RCC 7860 (cell line): ENCODE results near the gene INAFM2.

Experiments used
- DNase-seq: peaks from one replicate; pipeline ENCODE4 v3.0.0-alpha.2; 2015; ENCODE audit warnings: low spot score
- FAIRE-seq: peaks from 2 replicates; lab custom pipeline; 2012; peaks lifted over from hg19 to GRCh38; lab: Jason Lieb, UNC

Gene INAFM2

GRCh38 chr15:40323239-40323952 is at the start of gene INAFM2:
INAFM2 (plus strand) TSS chr15:40323692; CDS start chr15:40324056, 364 bp downstream.
- DNase-seq (peak; percentile 77), FAIRE-seq (no peak)

GRCh38 chr15:40274350-40275274 is 48.9 kb upstream of the INAFM2 start:
- DNase-seq (peak; percentile 50), FAIRE-seq (no peak)

- DNase-seq (no peak), FAIRE-seq (no peak)
These were observed 48.0 kb upstream of the INAFM2 start for GRCh38 chr15:40275523-40275922.

- DNase-seq (no peak), FAIRE-seq (no peak)
These were observed 47.5 kb upstream of the INAFM2 start for GRCh38 chr15:40275954-40276353.

- no peak for FAIRE-seq
These were observed 46.6 kb upstream of the INAFM2 start for GRCh38 chr15:40276927-40277326.

GRCh38 chr15:40277471-40277870 is 46.0 kb upstream of the INAFM2 start:
- DNase-seq: no peak
- no peak for FAIRE-seq

More at GRCh38 chr15:40276927-40277326, 46.6 kb upstream of the INAFM2 start:
- no peak for DNase-seq

- FAIRE-seq (no peak), DNase-seq (no peak)
These were observed 45.5 kb upstream of the INAFM2 start for GRCh38 chr15:40278026-40278425.

GRCh38 chr15:40279437-40280141 is 43.9 kb upstream of the INAFM2 start:
- no peak for FAIRE-seq
- DNase-seq: peak; percentile 19

- FAIRE-seq (no peak), DNase-seq (no peak)
These were observed 43.0 kb upstream of the INAFM2 start for GRCh38 chr15:40280260-40281056.

GRCh38 chr15:40281057-40281800 is 42.3 kb upstream of the INAFM2 start:
- FAIRE-seq (no peak), DNase-seq (no peak)

- FAIRE-seq: no peak
These were observed 41.7 kb upstream of the INAFM2 start for GRCh38 chr15:40281801-40282146.

GRCh38 chr15:40282147-40282868 is 41.2 kb upstream of the INAFM2 start:
- no peak for DNase-seq
- no peak for FAIRE-seq

More at GRCh38 chr15:40281801-40282146, 41.7 kb upstream of the INAFM2 start:
- no peak for DNase-seq

GRCh38 chr15:40282869-40283614 is 40.5 kb upstream of the INAFM2 start, which contains the start of gene ANKRD63:
ANKRD63 (minus strand) TSS chr15:40283064; CDS start chr15:40282586, 478 bp downstream.
- DNase-seq: no peak
- FAIRE-seq: no peak

- FAIRE-seq (no peak), DNase-seq (no peak)
These were observed 39.7 kb upstream of the INAFM2 start for GRCh38 chr15:40283615-40284300.

- FAIRE-seq: no peak
- DNase-seq: no peak
These were observed 38.3 kb upstream of the INAFM2 start for GRCh38 chr15:40285151-40285550.

GRCh38 chr15:40285554-40286011 is 37.9 kb upstream of the INAFM2 start:
- FAIRE-seq (no peak), DNase-seq (no peak)

- FAIRE-seq (no peak), DNase-seq (no peak)
These were observed 37.4 kb upstream of the INAFM2 start for GRCh38 chr15:40286061-40286532.
